ENCODE results near the gene NR2E3. TPM values are rescaled to one million over a fixed set of nuclear protein-coding genes. Genes with fewer than 3 reads are reported as not detected.

NR2E3 gene
- total and polyA plus RNA-seq, 2 donors from 2014 or later: 0.19 TPM; not detected in 1

DNA sequence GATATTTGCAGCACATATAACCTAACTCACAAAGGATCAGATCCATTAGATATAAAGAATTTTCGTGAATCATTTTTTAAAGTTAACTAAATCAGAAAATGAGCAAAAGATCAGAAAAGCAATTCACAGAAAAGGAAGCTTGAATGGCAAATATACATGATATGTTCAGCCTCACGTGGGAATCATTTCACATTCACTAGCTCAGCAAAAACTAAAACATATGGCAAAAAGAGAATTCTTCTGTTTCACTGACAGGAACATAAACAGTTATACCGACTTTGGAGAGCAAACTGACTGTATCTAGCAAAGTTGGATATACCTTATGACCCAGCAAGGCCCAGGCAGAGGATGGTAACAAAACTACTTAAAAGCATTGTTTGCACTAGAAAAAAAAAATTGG, 34.0 kb upstream of the NR2E3 start:
- no peaks in the 10 kb centered on the region for H3K27me3 ChIP-seq (ENCODE audit: control insufficient read depth, insufficient read depth, low read length)
- H3K9ac ChIP-seq (ENCODE audit: low read length in 3 of 3): no peak overlapping the region
- no peak overlapping the region for H3K27ac ChIP-seq (ENCODE audit: low read depth in 2 of 2, low read length in 2 of 2)
- no peak overlapping the region for H3K4me3 ChIP-seq (ENCODE audit: low read length in 3 of 3)
- no peaks in the 10 kb centered on the region for H3K9me3 ChIP-seq (ENCODE audit: control insufficient read depth in 2 of 3, insufficient read depth in 1 of 3, low read length in 3 of 3)
- no peak for FAIRE-seq
- peaks cover 0 to 6% (median 0%) of the 10 kb centered on the region in 3 donors for H3K4me1 ChIP-seq (ENCODE audit: control insufficient read depth in 2 of 3, insufficient read depth in 2 of 3, low read depth in 1 of 3, low read length in 3 of 3)
- H3K36me3 ChIP-seq (ENCODE audit: control insufficient read depth in 2 of 3, insufficient read depth in 3 of 3, low read length in 3 of 3): peaks cover 0 to 4% (median 0%) of the 10 kb centered on the region in 3 donors
- no peak for DNase-seq
- intact Hi-C loops (cut with DNase I): no loop called here
- TF ChIP-seq, protein P1, sequence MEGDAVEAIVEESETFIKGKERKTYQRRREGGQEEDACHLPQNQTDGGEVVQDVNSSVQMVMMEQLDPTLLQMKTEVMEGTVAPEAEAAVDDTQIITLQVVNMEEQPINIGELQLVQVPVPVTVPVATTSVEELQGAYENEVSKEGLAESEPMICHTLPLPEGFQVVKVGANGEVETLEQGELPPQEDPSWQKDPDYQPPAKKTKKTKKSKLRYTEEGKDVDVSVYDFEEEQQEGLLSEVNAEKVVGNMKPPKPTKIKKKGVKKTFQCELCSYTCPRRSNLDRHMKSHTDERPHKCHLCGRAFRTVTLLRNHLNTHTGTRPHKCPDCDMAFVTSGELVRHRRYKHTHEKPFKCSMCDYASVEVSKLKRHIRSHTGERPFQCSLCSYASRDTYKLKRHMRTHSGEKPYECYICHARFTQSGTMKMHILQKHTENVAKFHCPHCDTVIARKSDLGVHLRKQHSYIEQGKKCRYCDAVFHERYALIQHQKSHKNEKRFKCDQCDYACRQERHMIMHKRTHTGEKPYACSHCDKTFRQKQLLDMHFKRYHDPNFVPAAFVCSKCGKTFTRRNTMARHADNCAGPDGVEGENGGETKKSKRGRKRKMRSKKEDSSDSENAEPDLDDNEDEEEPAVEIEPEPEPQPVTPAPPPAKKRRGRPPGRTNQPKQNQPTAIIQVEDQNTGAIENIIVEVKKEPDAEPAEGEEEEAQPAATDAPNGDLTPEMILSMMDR (IDR thresholded peaks at IDR 0.05; ENCODE audit: borderline replicate concordance, extremely low read depth, insufficient read depth): no peak

DNA sequence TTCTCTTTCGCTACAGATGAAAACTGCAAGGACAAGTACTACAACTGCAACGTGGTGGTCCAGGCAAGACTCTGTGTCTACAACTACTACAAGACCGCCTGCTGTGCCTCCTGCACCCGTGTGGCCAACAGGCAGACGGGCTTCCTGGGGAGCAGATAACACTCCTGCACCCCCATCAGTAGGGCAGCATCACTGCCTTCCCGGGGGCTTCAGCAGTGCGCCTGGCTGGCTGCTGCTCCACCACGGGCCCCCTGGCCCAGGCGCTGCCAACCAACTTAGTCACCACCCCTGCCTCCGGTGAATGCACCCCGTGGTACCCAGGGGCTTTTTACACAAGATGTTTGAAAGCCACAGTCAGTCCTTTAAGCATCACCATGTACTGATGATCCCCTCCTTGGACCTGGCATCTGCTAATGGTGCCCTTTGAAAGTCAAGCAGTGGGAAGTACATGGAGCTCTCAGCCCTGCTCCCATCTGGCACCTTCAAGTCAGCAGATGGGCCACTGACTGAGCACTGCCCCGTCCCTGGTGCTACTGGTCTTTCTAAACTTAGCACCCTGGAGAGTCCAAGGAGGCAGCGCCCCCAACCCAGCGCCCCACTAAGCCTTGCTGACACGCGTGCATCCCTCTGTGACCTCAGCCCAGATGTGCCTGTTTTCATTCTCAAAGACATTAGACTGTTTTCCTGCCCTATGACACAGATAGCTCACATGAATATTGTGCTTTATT, 33.0 kb upstream of the NR2E3 start:
- peaks cover 0 to 6% (median 3%) of the 10 kb centered on the region in 3 donors for H3K4me1 ChIP-seq (ENCODE audit: control insufficient read depth in 2 of 3, insufficient read depth in 2 of 3, low read depth in 1 of 3, low read length in 3 of 3)
- H3K27me3 ChIP-seq (ENCODE audit: control insufficient read depth, insufficient read depth, low read length): no peaks in the 10 kb centered on the region
- no peak overlapping the region for H3K27ac ChIP-seq (ENCODE audit: low read depth in 2 of 2, low read length in 2 of 2)
- no peaks in the 10 kb centered on the region for H3K36me3 ChIP-seq (ENCODE audit: control insufficient read depth in 2 of 3, insufficient read depth in 3 of 3, low read length in 3 of 3)
- FAIRE-seq (no peak), DNase-seq (no peak)
- no peaks in the 10 kb centered on the region for H3K9me3 ChIP-seq (ENCODE audit: control insufficient read depth in 2 of 3, insufficient read depth in 1 of 3, low read length in 3 of 3)
- intact Hi-C loops (cut with DNase I): no loop called here
- TF ChIP-seq, protein P1 (IDR thresholded peaks at IDR 0.05; ENCODE audit: borderline replicate concordance, extremely low read depth, insufficient read depth): no peak
- no peak overlapping the region for H3K9ac ChIP-seq (ENCODE audit: low read length in 3 of 3)
- H3K4me3 ChIP-seq (ENCODE audit: low read length in 3 of 3): no peak overlapping the region

GRCh38 chr15:71779073-71779797, 31.1 kb upstream of the NR2E3 start:
- H3K9ac ChIP-seq (ENCODE audit: low read length in 3 of 3): no peak overlapping the region
- H3K4me1 ChIP-seq (ENCODE audit: control insufficient read depth in 2 of 3, insufficient read depth in 2 of 3, low read depth in 1 of 3, low read length in 3 of 3): peaks cover 0 to 6% (median 5%) of the 10 kb centered on the region in 3 donors
- FAIRE-seq: no peak
- intact Hi-C loops (cut with DNase I): no loop called here
- no peaks in the 10 kb centered on the region for H3K36me3 ChIP-seq (ENCODE audit: control insufficient read depth in 2 of 3, insufficient read depth in 3 of 3, low read length in 3 of 3)
- H3K27ac ChIP-seq (ENCODE audit: low read depth in 2 of 2, low read length in 2 of 2): peak overlapping the region in 1 of 2 donors; percentile 13
- TF ChIP-seq, protein P1 (IDR thresholded peaks at IDR 0.05; ENCODE audit: borderline replicate concordance, extremely low read depth, insufficient read depth): no peak
- DNase-seq: peak in 1 of 5 donors; percentile 45
- H3K9me3 ChIP-seq (ENCODE audit: control insufficient read depth in 2 of 3, insufficient read depth in 1 of 3, low read length in 3 of 3): no peaks in the 10 kb centered on the region
- H3K4me3 ChIP-seq (ENCODE audit: low read length in 3 of 3): no peak overlapping the region
- no peaks in the 10 kb centered on the region for H3K27me3 ChIP-seq (ENCODE audit: control insufficient read depth, insufficient read depth, low read length)

Data from kidney (tissue), 14 donors.